NCI-H748 (cell line): ENCODE results near the gene RGS4.
A peak's percentile ranks its signal among the peaks of the same experiment; 100 is the strongest.

ENCODE experiments used
- DNase-seq: peaks from one replicate; lab custom pipeline; 2025; ENCODE audit not compliant: unreplicated experiment; lab: John Stamatoyannopoulos, UW

RGS4 gene

GRCh38 chr1:163069142-163069541 lies at the start of gene RGS4:
Gene RGS4 (plus strand): TSS chr1:163069361. CDS start chr1:163069485, 124 bp downstream.
- peak; percentile 95 for DNase-seq

GRCh38 chr1:163022129-163022528 lies 47.0 kb upstream of the RGS4 start:
- DNase-seq = no peak

GRCh38 chr1:163027610-163028009 lies 41.6 kb upstream of the RGS4 start:
- DNase-seq = no peak

GRCh38 chr1:163029901-163030300 lies 39.3 kb upstream of the RGS4 start:
- DNase-seq = no peak

GRCh38 chr1:163035446-163036249 lies 33.5 kb upstream of the RGS4 start:
- peak; percentile 31 for DNase-seq

- DNase-seq = no peak
Measured at GRCh38 chr1:163036671-163037070, 32.5 kb upstream of the RGS4 start.

- no peak for DNase-seq
Measured at GRCh38 chr1:163038928-163039706, 30.0 kb upstream of the RGS4 start.

GRCh38 chr1:163039707-163040093 lies 29.5 kb upstream of the RGS4 start:
- no peak for DNase-seq

- no peak for DNase-seq
Measured at GRCh38 chr1:163046071-163046470, 23.1 kb upstream of the RGS4 start.

GRCh38 chr1:163047951-163048659 lies 21.1 kb upstream of the RGS4 start:
- DNase-seq = no peak

GRCh38 chr1:163048869-163049268 lies 20.3 kb upstream of the RGS4 start:
- DNase-seq = peak; percentile 89

GRCh38 chr1:163049296-163049695 lies 19.9 kb upstream of the RGS4 start:
- DNase-seq = no peak

- DNase-seq = no peak
Measured at GRCh38 chr1:163050496-163050895, 18.7 kb upstream of the RGS4 start.

- peak; percentile 63 for DNase-seq
Measured at GRCh38 chr1:163054181-163054591, 15.0 kb upstream of the RGS4 start.

- DNase-seq = peak; percentile 66
Measured at GRCh38 chr1:163055005-163055404, 14.2 kb upstream of the RGS4 start.

GRCh38 chr1:163055531-163055930 lies 13.6 kb upstream of the RGS4 start:
- peak; percentile 98 for DNase-seq

GRCh38 chr1:163056831-163057230 lies 12.3 kb upstream of the RGS4 start:
- peak; percentile 29 for DNase-seq

- no peak for DNase-seq
Measured at GRCh38 chr1:163060343-163061007, 8.7 kb upstream of the RGS4 start.

- no peak for DNase-seq
Measured at GRCh38 chr1:163063143-163063542, 6.0 kb upstream of the RGS4 start.

GRCh38 chr1:163063610-163064009 lies 5.6 kb upstream of the RGS4 start:
- peak; percentile 6 for DNase-seq

GRCh38 chr1:163066168-163066567 lies 3.0 kb upstream of the RGS4 start:
- DNase-seq = no peak
